IMR-90 (cell line): ENCODE results near the gene SLC34A3. TPM values are rescaled to one million over a fixed set of nuclear protein-coding genes. Genes with fewer than 3 reads are reported as not detected.

ENCODE experiments used
- ATAC-seq: fragments of 200-7000 bp; cut with Tn5 transposase; 2 replicates; pipeline ENCODE4 v1.9.1; 2020; ENCODE audit warnings: low read depth, mild to moderate bottlenecking, moderate library complexity
- BruUV-seq: library from RNA; stranded (reverse); fragments of 400-500 nt; replicated peaks from 2 replicates; lab custom pipeline; 2021; lab: Mats Ljungman, UMichigan
- CTCF ChIA-PET: fragments of 300-600 bp; formaldehyde crosslinking; extraction: SDS; loops from one replicate; lab custom pipeline; 2021; ENCODE audit warnings: antibody characterized with exemption; lab: Yijun Ruan, JAX
- POLR2A ChIA-PET: fragments of 300-600 bp; sonication (Branson Sonifier 250); formaldehyde crosslinking; loops from one replicate; lab custom pipeline; 2022; ENCODE audit warnings: antibody characterized with exemption; ENCODE audit not compliant: unreplicated experiment; lab: Charles Lee
- DNase-seq: peaks from one replicate; pipeline ENCODE4 v3.0.0; 2013
- H2AFZ ChIP-seq: replicated peaks from 2 replicates; pipeline ENCODE3; 2013; ENCODE audit warnings: low read length, mild to moderate bottlenecking; ENCODE audit not compliant: poor library complexity
- H2AK5ac ChIP-seq: 2 replicates; pipeline ENCODE4 v1.6.1; 2013; ENCODE audit warnings: low read depth, low read length, inconsistent platforms
- H2AK9ac ChIP-seq: replicated peaks from 2 replicates; pipeline ENCODE3; 2013; ENCODE audit warnings: mild to moderate bottlenecking, low read depth, low read length, moderate library complexity; ENCODE audit not compliant: poor library complexity
- H2BK120ac ChIP-seq: 2 replicates; pipeline ENCODE4 v1.6.1; 2013; ENCODE audit warnings: low read depth, low read length, inconsistent platforms
- H2BK15ac ChIP-seq: 3 replicates; pipeline ENCODE4 v1.6.1; 2013; ENCODE audit warnings: low read depth, low read length, inconsistent platforms
- H2BK20ac ChIP-seq: 2 replicates; pipeline ENCODE4 v1.6.1; 2013; ENCODE audit warnings: low read depth, mild to moderate bottlenecking, inconsistent platforms, low read length, moderate library complexity
- H2BK5ac ChIP-seq: 2 replicates; pipeline ENCODE4 v1.6.1; 2013; ENCODE audit warnings: mild to moderate bottlenecking, low read depth, low read length, inconsistent platforms; ENCODE audit not compliant: poor library complexity, severe bottlenecking
- H3K14ac ChIP-seq: replicated peaks from 2 replicates; pipeline ENCODE4 v1.6.1; 2013; ENCODE audit warnings: low read depth, low read length, inconsistent platforms
- H3K18ac ChIP-seq: 2 replicates; pipeline ENCODE4 v1.6.1; 2013; ENCODE audit warnings: low read depth, low read length, control low read depth
- H3K23ac ChIP-seq: 2 replicates; pipeline ENCODE4 v1.6.1; 2013; ENCODE audit warnings: low read depth, low read length, inconsistent platforms
- H3K27ac ChIP-seq: 2 replicates; pipeline ENCODE4 v1.5.1; 2013; ENCODE audit warnings: mild to moderate bottlenecking, control low read depth, low read length; ENCODE audit not compliant: insufficient read depth
- H3K27me3 ChIP-seq: 2 replicates; pipeline ENCODE4 v1.6.1; 2013; ENCODE audit warnings: low read length; ENCODE audit not compliant: control insufficient read depth, insufficient read depth
- H3K36me3 ChIP-seq: 2 replicates; pipeline ENCODE4 v1.6.1; 2013; ENCODE audit warnings: low read length, mixed read lengths; ENCODE audit not compliant: control insufficient read depth, insufficient read depth
- H3K4ac ChIP-seq: 2 replicates; pipeline ENCODE4 v1.6.1; 2013; ENCODE audit warnings: low read depth, low read length, inconsistent platforms
- H3K4me1 ChIP-seq: 2 replicates; pipeline ENCODE4 v1.6.1; 2013; ENCODE audit warnings: low read length, mixed read lengths; ENCODE audit not compliant: control insufficient read depth, insufficient read depth
- H3K4me2 ChIP-seq: 2 replicates; pipeline ENCODE4 v1.6.1; 2013; ENCODE audit warnings: low read depth, mild to moderate bottlenecking, control low read depth, low read length, moderate library complexity
- H3K4me3 ChIP-seq: 2 replicates; pipeline ENCODE4 v1.5.1; 2013; ENCODE audit warnings: low read depth, mild to moderate bottlenecking, control low read depth, low read length, moderate library complexity; ENCODE audit not compliant: insufficient read depth
- H3K56ac ChIP-seq: 2 replicates; pipeline ENCODE4 v1.6.1; 2013; ENCODE audit warnings: low read length, inconsistent platforms; ENCODE audit not compliant: insufficient read depth; ENCODE audit errors: extremely low read depth
- H3K79me1 ChIP-seq, 2 experiments: 2 replicates each; pipeline ENCODE4 v1.6.1; 2013; ENCODE audit warnings: low read length in 2 of 2, inconsistent platforms in 1 of 2, low read depth in 1 of 2
- H3K9ac ChIP-seq: 2 replicates; pipeline ENCODE4 v1.6.1; 2013; ENCODE audit warnings: low read depth, low read length, control low read depth
- H3K9me1 ChIP-seq: 2 replicates; pipeline ENCODE4 v1.6.1; 2013; ENCODE audit warnings: low read length, inconsistent platforms; ENCODE audit not compliant: insufficient read depth
- H3K9me3 ChIP-seq: 2 replicates; pipeline ENCODE4 v1.6.1; 2013; ENCODE audit warnings: low read length; ENCODE audit not compliant: control insufficient read depth, insufficient read depth
- H4K20me1 ChIP-seq: 2 replicates; pipeline ENCODE4 v1.6.1; 2013; ENCODE audit warnings: low read length, inconsistent platforms; ENCODE audit not compliant: insufficient read depth
- H4K5ac ChIP-seq: 2 replicates; pipeline ENCODE4 v1.6.1; 2013; ENCODE audit warnings: mild to moderate bottlenecking, low read depth, low read length, control low read depth
- H4K8ac ChIP-seq, 2 experiments: 2 replicates each; pipeline ENCODE4 v1.6.1; 2013; ENCODE audit warnings: low read depth in 2 of 2, low read length in 2 of 2, control low read depth in 1 of 2, inconsistent platforms in 1 of 2
- H4K91ac ChIP-seq: 2 replicates; pipeline ENCODE4 v1.6.1; 2013; ENCODE audit warnings: low read depth, low read length, inconsistent platforms; ENCODE audit not compliant: insufficient read depth
- CEBPB ChIP-seq: IDR thresholded peaks from 2 replicates; pipeline ENCODE4 v1.6.1; 2012; ENCODE audit warnings: low read depth, low read length, improper control_type of control experiment
- CHD1 ChIP-seq: IDR thresholded peaks from 2 replicates; pipeline ENCODE4 v1.6.1; 2012; ENCODE audit warnings: low read depth, low read length, improper control_type of control experiment
- NFE2L2 ChIP-seq: fragments of 150-350 bp; IDR thresholded peaks from 2 replicates; pipeline ENCODE4 v1.6.1; 2016; ENCODE audit warnings: low read depth, mild to moderate bottlenecking, low read length
- RCOR1 ChIP-seq: IDR thresholded peaks from 2 replicates; pipeline ENCODE4 v1.6.1; 2012; ENCODE audit warnings: mild to moderate bottlenecking, low read length, improper control_type of control experiment; ENCODE audit not compliant: insufficient replicate concordance
- RFX5 ChIP-seq: IDR thresholded peaks from 2 replicates; pipeline ENCODE4 v1.8.0; 2012; ENCODE audit warnings: low read depth, mild to moderate bottlenecking, low read length, moderate library complexity
- WGBS, 2 experiments: methylation state at CpG; one replicate each; pipeline versions ENCODE4 v1.1.5 to v1.1.7; 2013; ENCODE audit warnings: missing lambda C conversion rate in 2 of 2; ENCODE audit not compliant: insufficient read length in 1 of 2; ENCODE audit errors: extremely low coverage in 2 of 2; 5-methylcytosine and 5-hydroxymethylcytosine counted together
- dilution Hi-C: fragments of 300-500 bp; cut with HindIII; formaldehyde crosslinking; loops from one replicate; pipeline ENCODE4 v1.14.3; 2018; ENCODE audit warnings: low sequenced_read_pairs; ENCODE audit not compliant: unreplicated experiment
- in situ Hi-C: fragments of 300-500 bp; cut with MboI; formaldehyde crosslinking; loops from 3 replicates; pipeline ENCODE4 v1.14.3; 2019; ENCODE audit warnings: low sequenced_read_pairs, inconsistent platforms, mixed read lengths
- intact Hi-C: fragments of 100-400 bp; cut with micrococcal nuclease; formaldehyde crosslinking; loops from 2 replicates; pipeline ENCODE4 v1.10.0; 2022
- polyA plus RNA-seq, 3 experiments: library from polyadenylated mRNA; depleted of rRNA; stranded (reverse); fragments of >200 nt; gene quantifications; 2 replicates each; pipeline ENCODE4 v1.2.3, GENCODE V29; 2012; ENCODE audit warnings: low replicate concordance in 1 of 3
- total RNA-seq: library from RNA; depleted of rRNA; stranded (reverse); fragments of >200 nt; gene quantifications from 2 replicates; pipeline ENCODE4 v1.2.3, GENCODE V29; 2012

SLC34A3 gene
- total and polyA plus RNA-seq, 2 of the 4 experiments (the other 2 are of a cell fraction), result not detected

DNA sequence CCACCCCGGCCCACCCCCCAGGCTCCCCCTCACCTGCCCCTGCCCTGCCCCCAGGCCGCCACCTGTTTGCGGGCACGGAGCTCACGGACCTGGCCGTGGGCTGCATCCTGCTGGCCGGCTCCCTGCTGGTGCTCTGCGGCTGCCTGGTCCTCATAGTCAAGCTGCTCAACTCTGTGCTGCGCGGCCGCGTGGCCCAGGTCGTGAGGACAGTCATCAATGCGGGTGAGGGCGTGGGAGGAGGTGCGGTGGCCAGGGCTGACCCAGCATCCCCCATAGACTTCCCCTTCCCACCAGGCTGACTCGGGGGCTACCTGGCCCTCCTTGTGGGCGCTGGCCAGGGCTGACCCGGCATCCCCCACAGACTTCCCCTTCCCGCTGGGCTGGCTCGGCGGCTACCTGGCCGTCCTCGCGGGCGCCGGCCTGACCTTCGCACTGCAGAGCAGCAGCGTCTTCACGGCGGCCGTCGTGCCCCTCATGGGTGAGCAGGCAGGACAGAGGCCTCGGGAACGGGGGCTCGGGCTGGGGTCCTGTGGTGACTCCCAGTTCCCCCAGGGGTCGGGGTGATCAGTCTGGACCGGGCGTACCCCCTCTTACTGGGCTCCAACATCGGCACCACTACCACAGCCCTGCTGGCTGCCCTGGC, 3.5 kb downstream of the SLC34A3 start:
- TF ChIP-seq NFE2L2, result no peak
- TF ChIP-seq RFX5, result no peak
- TF ChIP-seq CEBPB, result no peak
- no peak for TF ChIP-seq CHD1
- no peak for TF ChIP-seq RCOR1
- peaks cover 1% of the 10 kb centered on the region; the same call in 1 of the 2 replicates for H3K27me3 ChIP-seq
- no peak overlapping the region for H2BK120ac ChIP-seq
- intact Hi-C loops, result no loop called here
- H3K27ac ChIP-seq, result no peak overlapping the region
- H3K18ac ChIP-seq, result no peak overlapping the region
- no peak overlapping the region for H3K4me3 ChIP-seq
- WGBS, 2 experiments, result 66% methylated on average over 13 of the region's 40 CpGs; no CpG with 5 or more reads in 1 of the 2 experiments
- no peak overlapping the region for H2AFZ ChIP-seq
- H3K9me1 ChIP-seq, result no peaks in the 10 kb centered on the region
- POLR2A ChIA-PET, result no interaction called here
- no peak overlapping the region for H2BK5ac ChIP-seq
- in situ Hi-C loops, result no loop called here
- H3K4me1 ChIP-seq, result peaks cover 5% of the 10 kb centered on the region; the same call in 1 of the 2 replicates
- H3K36me3 ChIP-seq, result no peaks in the 10 kb centered on the region
- H4K8ac ChIP-seq, result no peak overlapping the region
- no peak overlapping the region for H3K4ac ChIP-seq
- peaks cover 6% of the 10 kb centered on the region; the same call in 1 of the 2 replicates for H4K20me1 ChIP-seq
- H2AK9ac ChIP-seq, result no peak overlapping the region
- H2AK5ac ChIP-seq, result no peak overlapping the region
- no peak overlapping the region for H3K9ac ChIP-seq
- dilution Hi-C loops, result no loop called here
- no peak overlapping the region for H4K5ac ChIP-seq
- no peak overlapping the region for H3K4me2 ChIP-seq
- ATAC-seq (no peak), DNase-seq (no peak)
- CTCF ChIA-PET, result no interaction called here
- peaks cover 8 to 27% of the 10 kb centered on the region in 2 experiments; a peak in 3 of 4 replicates for H3K79me1 ChIP-seq
- no peak overlapping the region for H4K91ac ChIP-seq
- no peak overlapping the region for H3K56ac ChIP-seq
- no peaks in the 10 kb centered on the region for H3K9me3 ChIP-seq
- BruUV-seq, result no TSS peak
- no peak overlapping the region for H3K23ac ChIP-seq
- no peak overlapping the region for H2BK15ac ChIP-seq
- no peak overlapping the region for H2BK20ac ChIP-seq
- no peak overlapping the region for H3K14ac ChIP-seq
